ENCODE data around the gene LRRC53. TPM values are rescaled to one million over a fixed set of nuclear protein-coding genes. Genes with fewer than 3 reads are reported as not detected.

The LRRC53 gene
- total and polyA plus RNA-seq, 2 of the 8 experiments (the other 6 are each of a cell fraction or from before 2014, with no cell fraction given): not detected

DNA sequence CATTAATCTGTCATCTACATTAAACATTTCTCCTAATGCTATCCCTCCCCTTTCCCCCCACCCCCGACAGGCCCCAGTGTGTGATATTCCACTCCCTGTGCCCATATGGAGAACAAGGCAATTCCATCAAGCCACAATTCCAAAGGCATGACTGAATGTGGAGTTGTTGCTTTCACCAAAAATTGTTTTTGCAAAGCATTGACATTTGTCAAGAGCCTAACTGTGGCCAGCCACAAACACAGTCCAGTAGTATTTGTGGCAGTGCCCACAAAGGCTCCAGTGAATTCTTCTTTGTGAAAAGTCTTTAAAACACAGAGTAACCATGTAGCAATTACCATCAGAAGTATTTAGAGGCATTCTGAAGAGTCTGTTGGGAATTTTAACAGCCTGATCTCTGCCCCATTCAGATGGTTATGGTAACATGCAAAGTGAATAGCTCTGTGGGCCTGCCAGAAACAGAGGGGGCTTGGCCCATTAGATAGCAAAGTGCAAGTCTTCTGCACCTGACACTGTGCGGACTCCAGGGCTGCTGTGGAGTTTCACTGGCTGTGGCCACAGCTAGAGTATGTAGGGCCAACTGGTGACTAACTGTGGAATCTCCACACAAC, 11.6 kb upstream of the LRRC53 start:
- no peak overlapping the region for H2BK20ac ChIP-seq (ENCODE audit: low read length)
- ChIA-PET CTCF (ENCODE audit: partially characterized antibody) (interaction anchor here (0.5 to 2.7 kb wide), 3 partner anchors 13 to 139 kb away, joined by 3 to 12 read pairs (median 3); no protein-coding TSS in a partner anchor), POLR2A (ENCODE audit: partially characterized antibody) (interaction anchor here (1.5 kb wide), 1 partner anchor 22 kb away, joined by 5 read pairs; no protein-coding TSS in a partner anchor)
- peak overlapping the region in 1 of 2 experiments; percentile 24; a peak in 1 of 4 replicates for H3K4me2 ChIP-seq (ENCODE audit: insufficient read depth in 1 of 2, low read depth in 2 of 2, low read length in 2 of 2)
- H3K9me3 ChIP-seq (ENCODE audit: insufficient read depth in 2 of 2, low read depth in 1 of 2, low read length in 1 of 2): no peaks in the 10 kb centered on the region
- H4K20me1 ChIP-seq (replicated peaks in 1 of 2; ENCODE audit: control insufficient read depth in 1 of 2, insufficient read depth in 2 of 2, low read length in 2 of 2): no peaks in the 10 kb centered on the region
- H3K27me3 ChIP-seq (replicated peaks in 1 of 4; ENCODE audit: control insufficient read depth in 3 of 4, extremely low read depth in 1 of 4, insufficient read depth in 3 of 4, low read length in 3 of 4): no peaks in the 10 kb centered on the region
- no peak for DNase-seq (ENCODE audit: low read depth in 1 of 2, low spot score in 2 of 2)
- H3K23me2 ChIP-seq (ENCODE audit: low read depth, low read length): peaks cover 4% of the 10 kb centered on the region
- no peak overlapping the region for H2BK120ac ChIP-seq (replicated peaks; ENCODE audit: low read depth, low read length)
- no peak overlapping the region for H2BK12ac ChIP-seq (ENCODE audit: low read depth, low read length)
- peaks cover 3 to 15% (median 8%) of the 10 kb centered on the region in 4 experiments; a peak in 6 of 7 replicates for H3K4me1 ChIP-seq (replicated peaks in 1 of 4; ENCODE audit: control insufficient read depth in 3 of 4, insufficient read depth in 4 of 4, low read length in 3 of 4)
- no peak overlapping the region for H2BK15ac ChIP-seq (ENCODE audit: low read length)
- no peak overlapping the region for H3K23ac ChIP-seq (ENCODE audit: insufficient read length)
- H3K9ac ChIP-seq (replicated peaks in 1 of 4; ENCODE audit: extremely low read depth in 1 of 4, low read depth in 3 of 4, low read length in 3 of 4): no peak overlapping the region
- no peak overlapping the region for H3K18ac ChIP-seq (ENCODE audit: extremely low read depth, low read length)
- 71% methylated on average over 1 of the region's 2 CpGs; no CpG with 5 or more reads in 1 of the 2 experiments for WGBS, 2 experiments (ENCODE audit: extremely low coverage in 1 of 2, insufficient coverage in 1 of 2, insufficient read length in 1 of 2, insufficient replicate concordance in 2 of 2, low coverage in 1 of 2, low lambda C conversion rate in 2 of 2, missing lambda C conversion rate in 1 of 2)
- no peak overlapping the region for H3K14ac ChIP-seq (ENCODE audit: insufficient read length)
- no peak overlapping the region for H3K56ac ChIP-seq (replicated peaks; ENCODE audit: insufficient read length, low read depth, low read length)
- H3K4me3 ChIP-seq (ENCODE audit: extremely low read depth in 1 of 4, insufficient read depth in 2 of 4, low read depth in 3 of 4, low read length in 4 of 4): no peak overlapping the region
- H2AK5ac ChIP-seq (ENCODE audit: low read depth, low read length): no peak overlapping the region
- H4K91ac ChIP-seq (replicated peaks; ENCODE audit: insufficient read length, low read length): no peak overlapping the region
- no peak overlapping the region for H3K4ac ChIP-seq (replicated peaks; ENCODE audit: insufficient read length, low read depth, low read length)
- no peaks in the 10 kb centered on the region for H3K79me1 ChIP-seq (ENCODE audit: low read depth, low read length)
- H4K5ac ChIP-seq (ENCODE audit: insufficient read length, low read depth, low read length): no peak overlapping the region
- no peaks in the 10 kb centered on the region for H3K36me3 ChIP-seq (ENCODE audit: control insufficient read depth in 2 of 4, insufficient read depth in 4 of 4, low read length in 3 of 4)
- H4K8ac ChIP-seq (ENCODE audit: extremely low read depth, insufficient read depth, low read length): no peak overlapping the region
- no peak overlapping the region for H2AFZ ChIP-seq (ENCODE audit: low read length)
- H3K79me2 ChIP-seq (ENCODE audit: control insufficient read depth in 1 of 2, insufficient read depth in 2 of 2, low read length in 2 of 2): no peaks in the 10 kb centered on the region
- no peak for FAIRE-seq
- H3K27ac ChIP-seq (ENCODE audit: low read depth, low read length): no peak overlapping the region
- TF ChIP-seq MAFK (IDR thresholded peaks at IDR 0.05; ENCODE audit: low read depth, low read length) (no peak), KDM5A (IDR thresholded peaks at IDR 0.05; ENCODE audit: low read length) (no peak), NANOG (IDR thresholded peaks at IDR 0.05; ENCODE audit: insufficient read depth, low read depth, low read length, poor library complexity, severe bottlenecking) (peak; percentile 58)
- peak overlapping the region; percentile 22; the same call in 1 of the 2 replicates for H2BK5ac ChIP-seq (ENCODE audit: low read depth, low read length)

Data from H1 (cell line).